Sigmoid colon (tissue), 7 donors: Measurements from ENCODE around the gene NCF2. TPM values are rescaled to one million over a fixed set of nuclear protein-coding genes. Genes with fewer than 3 reads are reported as not detected.

Experiments
- DNase-seq: peaks from one replicate; pipeline ENCODE4 v3.0.0-alpha.2; 2019
- H3K27ac ChIP-seq, 4 donors: fragments of 200-600 bp; sonication (generic); one replicate each; pipeline ENCODE4 v1.5.1; 2016 to 2019; ENCODE audit warnings: mild to moderate bottlenecking in 1 of 4
- H3K27me3 ChIP-seq, 3 donors: fragments of 200-600 bp; sonication (generic); one replicate each; pipeline ENCODE4 v1.5.1; 2019; ENCODE audit warnings: mild to moderate bottlenecking in 1 of 3
- H3K36me3 ChIP-seq, 4 donors: fragments of 200-600 bp; sonication (generic); one replicate each; pipeline ENCODE4 v1.5.1; 2016 to 2019
- H3K4me1 ChIP-seq, 4 donors: fragments of 200-600 bp; sonication (generic); one replicate each; pipeline ENCODE4 v1.5.1; 2017 to 2019
- H3K4me3 ChIP-seq, 4 donors: fragments of 200-600 bp; sonication (generic); one replicate each; pipeline ENCODE4 v1.5.1; 2017 to 2019; ENCODE audit warnings: mild to moderate bottlenecking in 2 of 4, moderate library complexity in 1 of 4
- H3K9me3 ChIP-seq, 4 donors: fragments of 200-600 bp in 3 of 4; sonication (generic) in 3 of 4; one replicate each; pipeline versions ENCODE4 v1.5.1 to v1.6.1; 2013 to 2019
- EP300 ChIP-seq, 4 donors: sonication (generic); formaldehyde crosslinking; IDR thresholded peaks; one replicate each; pipeline ENCODE4 v1.6.1; 2017; ENCODE audit warnings: antibody characterized with exemption in 4 of 4
- POLR2A ChIP-seq, 2 donors: fragments of 450-650 bp; IDR thresholded peaks; one replicate each; pipeline ENCODE4 v1.6.1; 2016; ENCODE audit warnings: antibody characterized with exemption in 2 of 2, mild to moderate bottlenecking in 2 of 2, moderate library complexity in 2 of 2
- POLR2AphosphoS5 ChIP-seq, 4 donors: sonication (generic); formaldehyde crosslinking; IDR thresholded peaks; one replicate each; pipeline ENCODE4 v1.6.1; 2017; ENCODE audit warnings: antibody characterized with exemption in 4 of 4
- WGBS, 2 donors: extraction: QIAGEN DNeasy Blood & Tissue Kit; methylation state at CpG; one replicate each; pipeline ENCODE4 v1.1.7; 2013; 5-methylcytosine and 5-hydroxymethylcytosine counted together
- intact Hi-C: fragments of 100-400 bp; cut with DNase I; formaldehyde crosslinking; loops from one replicate; pipeline ENCODE4 v1.15.1; 2023
- polyA plus RNA-seq, 3 donors: library from polyadenylated mRNA; stranded (reverse); fragments of 200-250 nt; gene quantifications; one replicate each; pipeline ENCODE4 v1.2.3, GENCODE V29; 2013
- total RNA-seq, 4 donors: library from RNA; depleted of rRNA; stranded (reverse); fragments of >200 nt; gene quantifications; one replicate each; pipeline ENCODE4 v1.1.0, GENCODE V29; 2016
- TF ChIP-seq, protein P1 (sequence below), 4 experiments: fragments of 450-650 bp in 3 of 4; fragments of 200-600 bp in 1 of 4; IDR thresholded peaks; one replicate each; pipeline ENCODE4 v1.5.1; 2016 to 2019; ENCODE audit warnings: antibody characterized with exemption in 4 of 4, mild to moderate bottlenecking in 3 of 4, moderate library complexity in 2 of 4
- donor health status: healthy with polysubstance abuse.
- donor health status: Bipolar disorder and iron deficiency.
- donor health status: healthy.

Gene NCF2
- total and polyA plus RNA-seq, 7 donors = 5.0 to 16.3 (median 9.2) TPM

DNA sequence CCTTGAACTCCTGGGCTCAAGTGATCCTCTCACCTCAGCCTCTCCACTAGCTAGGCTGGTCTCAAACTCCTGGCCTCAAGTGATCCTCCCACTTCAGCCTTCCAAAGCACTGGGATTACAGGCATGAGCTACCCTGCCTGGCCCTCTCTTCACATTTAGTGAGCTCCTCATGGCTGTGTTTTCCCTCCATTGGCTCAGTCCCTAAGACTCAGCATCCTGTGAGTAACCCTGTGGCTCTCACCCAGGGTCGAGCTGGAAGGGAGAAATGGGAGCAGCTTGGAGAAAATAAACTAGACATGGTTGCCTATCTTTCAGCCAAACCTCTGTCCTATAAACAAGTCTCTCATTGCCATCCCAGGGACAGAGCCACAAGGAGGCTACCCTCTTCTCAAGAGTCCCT is 17.5 kb downstream of the NCF2 start:
- no peaks in the 10 kb centered on the region for H3K27me3 ChIP-seq
- H3K4me1 ChIP-seq = peaks cover 0 to 25% (median 7%) of the 10 kb centered on the region in 4 donors
- peak overlapping the region in 2 of 4 donors; percentile 63 to 71 for H3K27ac ChIP-seq
- H3K36me3 ChIP-seq = no peaks in the 10 kb centered on the region
- no peaks in the 10 kb centered on the region for H3K9me3 ChIP-seq
- TF ChIP-seq EP300 (IDR thresholded peaks at IDR 0.05) = no peak
- TF ChIP-seq, protein P1, sequence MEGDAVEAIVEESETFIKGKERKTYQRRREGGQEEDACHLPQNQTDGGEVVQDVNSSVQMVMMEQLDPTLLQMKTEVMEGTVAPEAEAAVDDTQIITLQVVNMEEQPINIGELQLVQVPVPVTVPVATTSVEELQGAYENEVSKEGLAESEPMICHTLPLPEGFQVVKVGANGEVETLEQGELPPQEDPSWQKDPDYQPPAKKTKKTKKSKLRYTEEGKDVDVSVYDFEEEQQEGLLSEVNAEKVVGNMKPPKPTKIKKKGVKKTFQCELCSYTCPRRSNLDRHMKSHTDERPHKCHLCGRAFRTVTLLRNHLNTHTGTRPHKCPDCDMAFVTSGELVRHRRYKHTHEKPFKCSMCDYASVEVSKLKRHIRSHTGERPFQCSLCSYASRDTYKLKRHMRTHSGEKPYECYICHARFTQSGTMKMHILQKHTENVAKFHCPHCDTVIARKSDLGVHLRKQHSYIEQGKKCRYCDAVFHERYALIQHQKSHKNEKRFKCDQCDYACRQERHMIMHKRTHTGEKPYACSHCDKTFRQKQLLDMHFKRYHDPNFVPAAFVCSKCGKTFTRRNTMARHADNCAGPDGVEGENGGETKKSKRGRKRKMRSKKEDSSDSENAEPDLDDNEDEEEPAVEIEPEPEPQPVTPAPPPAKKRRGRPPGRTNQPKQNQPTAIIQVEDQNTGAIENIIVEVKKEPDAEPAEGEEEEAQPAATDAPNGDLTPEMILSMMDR (IDR thresholded peaks at IDR 0.05) = no peak
- no peak for TF ChIP-seq POLR2A (IDR thresholded peaks at IDR 0.05)
- TF ChIP-seq POLR2AphosphoS5 (IDR thresholded peaks at IDR 0.05) = no peak
- WGBS, 2 donors = 82 to 93% methylated on average over 1 of the region's 1 CpG
- no peak for DNase-seq
- intact Hi-C loops = no loop called here
- no peak overlapping the region for H3K4me3 ChIP-seq

DNA sequence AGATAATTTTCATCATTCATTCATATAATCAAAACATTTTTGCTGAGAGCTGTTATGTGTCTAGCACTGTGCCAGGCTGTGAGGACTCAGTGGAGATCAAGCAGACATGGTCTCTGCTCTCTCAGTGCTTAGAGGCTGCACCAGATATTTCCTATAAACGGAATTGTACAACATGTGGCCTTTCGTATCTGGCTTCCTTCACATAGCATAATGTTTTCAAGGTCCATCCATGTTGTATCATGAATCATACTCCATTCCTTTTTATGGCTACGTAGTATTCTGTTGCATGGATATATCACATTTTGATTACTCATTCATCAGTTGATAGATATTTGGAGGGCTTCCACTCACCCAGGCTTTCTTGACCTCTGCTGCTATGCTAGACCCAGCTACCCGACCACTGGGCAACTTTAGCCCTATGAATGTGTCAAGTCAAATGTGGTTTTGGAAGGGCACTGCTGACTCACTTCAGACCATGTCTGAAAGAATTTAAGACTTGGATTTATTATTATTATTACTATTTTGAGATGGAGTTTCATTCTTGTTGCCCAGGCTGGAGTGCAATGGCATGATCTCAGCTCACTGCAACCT is 18.5 kb downstream of the NCF2 start:
- TF ChIP-seq, protein P1 (IDR thresholded peaks at IDR 0.05) = no peak
- peak in 2 of 4 donors; percentile 21 to 58 for TF ChIP-seq EP300 (IDR thresholded peaks at IDR 0.05)
- TF ChIP-seq POLR2AphosphoS5 (IDR thresholded peaks at IDR 0.05) = peak; percentile 58 to 93 (median 90)
- WGBS, 2 donors = 90 to 94% methylated on average over 4 of the region's 4 CpGs
- no peak overlapping the region for H3K4me3 ChIP-seq
- peaks cover 0 to 34% (median 12%) of the 10 kb centered on the region in 4 donors for H3K4me1 ChIP-seq
- no peaks in the 10 kb centered on the region for H3K9me3 ChIP-seq
- intact Hi-C loops = no loop called here
- no peaks in the 10 kb centered on the region for H3K27me3 ChIP-seq
- no peak for DNase-seq
- H3K27ac ChIP-seq = peak overlapping the region in 3 of 4 donors; percentile 11 to 71 (median 63)
- no peaks in the 10 kb centered on the region for H3K36me3 ChIP-seq

GRCh38 chr1:183570451-183570850 is 19.8 kb downstream of the NCF2 start:
- H3K4me1 ChIP-seq = peaks cover 0 to 34% (median 12%) of the 10 kb centered on the region in 4 donors
- DNase-seq = no peak
- WGBS, 2 donors = 82 to 85% methylated on average over 4 of the region's 4 CpGs
- H3K36me3 ChIP-seq = no peaks in the 10 kb centered on the region
- no peaks in the 10 kb centered on the region for H3K27me3 ChIP-seq
- no peak for TF ChIP-seq EP300 (IDR thresholded peaks at IDR 0.05)
- no peak for TF ChIP-seq POLR2AphosphoS5 (IDR thresholded peaks at IDR 0.05)
- TF ChIP-seq, protein P1 (IDR thresholded peaks at IDR 0.05) = no peak
- TF ChIP-seq POLR2A (IDR thresholded peaks at IDR 0.05) = no peak
- no peak overlapping the region for H3K4me3 ChIP-seq
- peak overlapping the region in 1 of 4 donors; percentile 63 for H3K27ac ChIP-seq
- no peaks in the 10 kb centered on the region for H3K9me3 ChIP-seq
- intact Hi-C loops = no loop called here

DNA sequence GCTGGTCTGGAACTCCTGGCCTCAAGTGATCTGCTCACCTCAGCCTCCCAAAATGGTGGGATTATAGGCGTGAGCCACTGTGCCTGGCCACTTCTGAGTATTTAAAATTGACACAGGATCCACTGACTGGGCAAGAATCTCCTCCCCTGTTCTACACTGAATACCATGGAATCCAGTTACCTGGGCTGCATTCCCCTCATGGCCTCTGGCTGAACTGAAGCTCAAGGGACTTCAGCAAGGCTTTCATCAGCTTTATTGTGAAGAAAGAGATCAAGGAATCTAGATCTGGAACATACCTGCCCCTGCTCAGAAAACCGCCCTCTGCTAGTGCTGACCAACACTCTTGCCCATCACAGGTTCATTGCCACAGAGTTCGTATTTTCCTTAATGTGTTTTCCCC is 20.5 kb downstream of the NCF2 start:
- WGBS, 2 donors = 95% methylated on average over 3 of the region's 3 CpGs
- H3K9me3 ChIP-seq = no peaks in the 10 kb centered on the region
- no peaks in the 10 kb centered on the region for H3K36me3 ChIP-seq
- no peak for DNase-seq
- no peaks in the 10 kb centered on the region for H3K27me3 ChIP-seq
- intact Hi-C loops = no loop called here
- TF ChIP-seq EP300 (IDR thresholded peaks at IDR 0.05) (no peak), POLR2A (IDR thresholded peaks at IDR 0.05) (no peak), POLR2AphosphoS5 (IDR thresholded peaks at IDR 0.05) (no peak)
- TF ChIP-seq, protein P1 (IDR thresholded peaks at IDR 0.05) = no peak
- peaks cover 0 to 32% (median 12%) of the 10 kb centered on the region in 4 donors for H3K4me1 ChIP-seq
- no peak overlapping the region for H3K4me3 ChIP-seq
- H3K27ac ChIP-seq = no peak overlapping the region

DNA sequence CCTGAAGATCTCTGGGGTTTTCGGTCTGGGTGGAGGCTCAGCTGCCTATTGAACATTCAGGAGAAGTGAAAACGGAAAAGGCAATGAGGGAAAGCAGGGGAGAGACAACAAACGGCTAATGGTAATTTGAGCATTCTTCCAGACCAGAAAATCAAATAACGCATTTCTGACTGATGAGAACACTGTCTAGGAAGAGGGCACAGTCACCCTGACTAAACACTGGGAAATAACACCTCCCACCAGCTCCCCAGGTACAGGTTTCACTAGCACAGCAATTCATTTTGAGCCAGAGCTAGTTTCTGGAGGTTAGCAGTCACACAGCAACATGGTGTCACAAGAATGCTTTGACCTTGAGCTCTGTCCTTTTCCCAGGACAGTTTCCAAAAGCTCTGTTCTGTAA is 21.1 kb downstream of the NCF2 start:
- intact Hi-C loops = no loop called here
- H3K36me3 ChIP-seq = no peaks in the 10 kb centered on the region
- WGBS, 2 donors = 91 to 92% methylated on average over 4 of the region's 4 CpGs
- peaks cover 0 to 25% (median 12%) of the 10 kb centered on the region in 4 donors for H3K4me1 ChIP-seq
- DNase-seq = no peak
- peak overlapping the region in 2 of 4 donors; percentile 32 to 55 for H3K27ac ChIP-seq
- H3K9me3 ChIP-seq = no peaks in the 10 kb centered on the region
- H3K27me3 ChIP-seq = no peaks in the 10 kb centered on the region
- TF ChIP-seq POLR2AphosphoS5 (IDR thresholded peaks at IDR 0.05) (no peak), POLR2A (IDR thresholded peaks at IDR 0.05) (no peak), EP300 (IDR thresholded peaks at IDR 0.05) (no peak)
- TF ChIP-seq, protein P1 (IDR thresholded peaks at IDR 0.05) = no peak
- H3K4me3 ChIP-seq = no peak overlapping the region
